Neutrophil (primary cell): ENCODE data around the gene AOPEP.

ENCODE experiments used
- H3K27ac ChIP-seq: fragments of 200-600 bp; sonication (generic); 2 replicates; pipeline ENCODE4 v1.5.1; 2016; ENCODE audit warnings: mild to moderate bottlenecking, moderate library complexity
- H3K27me3 ChIP-seq: fragments of 200-600 bp; sonication (generic); 2 replicates; pipeline ENCODE4 v1.6.0; 2016; ENCODE audit warnings: mild to moderate bottlenecking
- H3K36me3 ChIP-seq: fragments of 200-600 bp; sonication (generic); 2 replicates; pipeline ENCODE4 v1.5.1; 2017
- H3K4me1 ChIP-seq, 2 experiments: fragments of 200-600 bp in 1 of 2; sonication (generic) in 1 of 2; 1 replicate in 1 of 2; 2 replicates in 1 of 2; pipeline versions ENCODE4 v1.5.1 to v1.6.1; 2013 to 2016; ENCODE audit warnings: low read depth in 1 of 2, low read length in 1 of 2, mild to moderate bottlenecking in 1 of 2, moderate library complexity in 1 of 2; ENCODE audit not compliant: control insufficient read depth in 1 of 2, insufficient read depth in 1 of 2
- H3K4me3 ChIP-seq, 2 experiments: fragments of 200-600 bp in 1 of 2; sonication (generic) in 1 of 2; 1 replicate in 1 of 2; 2 replicates in 1 of 2; pipeline ENCODE4 v1.5.1; 2013 to 2016; ENCODE audit warnings: low read depth in 1 of 2, low read length in 1 of 2, mild to moderate bottlenecking in 1 of 2, moderate library complexity in 1 of 2
- H3K9me3 ChIP-seq: fragments of 200-600 bp; sonication (generic); 2 replicates; pipeline ENCODE4 v1.5.1; 2016
- TF ChIP-seq, protein P1 (sequence below): fragments of 200-600 bp; sonication (generic); IDR thresholded peaks from 2 replicates; pipeline ENCODE4 v1.5.1; 2016; ENCODE audit warnings: antibody characterized with exemption

The AOPEP gene, protein sequence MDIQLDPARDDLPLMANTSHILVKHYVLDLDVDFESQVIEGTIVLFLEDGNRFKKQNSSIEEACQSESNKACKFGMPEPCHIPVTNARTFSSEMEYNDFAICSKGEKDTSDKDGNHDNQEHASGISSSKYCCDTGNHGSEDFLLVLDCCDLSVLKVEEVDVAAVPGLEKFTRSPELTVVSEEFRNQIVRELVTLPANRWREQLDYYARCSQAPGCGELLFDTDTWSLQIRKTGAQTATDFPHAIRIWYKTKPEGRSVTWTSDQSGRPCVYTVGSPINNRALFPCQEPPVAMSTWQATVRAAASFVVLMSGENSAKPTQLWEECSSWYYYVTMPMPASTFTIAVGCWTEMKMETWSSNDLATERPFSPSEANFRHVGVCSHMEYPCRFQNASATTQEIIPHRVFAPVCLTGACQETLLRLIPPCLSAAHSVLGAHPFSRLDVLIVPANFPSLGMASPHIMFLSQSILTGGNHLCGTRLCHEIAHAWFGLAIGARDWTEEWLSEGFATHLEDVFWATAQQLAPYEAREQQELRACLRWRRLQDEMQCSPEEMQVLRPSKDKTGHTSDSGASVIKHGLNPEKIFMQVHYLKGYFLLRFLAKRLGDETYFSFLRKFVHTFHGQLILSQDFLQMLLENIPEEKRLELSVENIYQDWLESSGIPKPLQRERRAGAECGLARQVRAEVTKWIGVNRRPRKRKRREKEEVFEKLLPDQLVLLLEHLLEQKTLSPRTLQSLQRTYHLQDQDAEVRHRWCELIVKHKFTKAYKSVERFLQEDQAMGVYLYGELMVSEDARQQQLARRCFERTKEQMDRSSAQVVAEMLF

GRCh38 chr9:94726495-94727191 is at the start of gene AOPEP:
Gene AOPEP (plus strand): TSS chr9:94726699. CDS start chr9:94759784, 33,085 bp downstream.
- Histone ChIP-seq H3K4me1 (peaks cover 12% of the 10 kb centered on the region in 2 experiments), H3K9me3 (no peaks in the 10 kb centered on the region), H3K27me3 (no peaks in the 10 kb centered on the region), H3K36me3 (no peaks in the 10 kb centered on the region), H3K4me3 (peak within 1 kb of the TSS; percentile 71 to 88), H3K27ac (peak within 1 kb of the TSS; percentile 85)
- TF ChIP-seq, protein P1, sequence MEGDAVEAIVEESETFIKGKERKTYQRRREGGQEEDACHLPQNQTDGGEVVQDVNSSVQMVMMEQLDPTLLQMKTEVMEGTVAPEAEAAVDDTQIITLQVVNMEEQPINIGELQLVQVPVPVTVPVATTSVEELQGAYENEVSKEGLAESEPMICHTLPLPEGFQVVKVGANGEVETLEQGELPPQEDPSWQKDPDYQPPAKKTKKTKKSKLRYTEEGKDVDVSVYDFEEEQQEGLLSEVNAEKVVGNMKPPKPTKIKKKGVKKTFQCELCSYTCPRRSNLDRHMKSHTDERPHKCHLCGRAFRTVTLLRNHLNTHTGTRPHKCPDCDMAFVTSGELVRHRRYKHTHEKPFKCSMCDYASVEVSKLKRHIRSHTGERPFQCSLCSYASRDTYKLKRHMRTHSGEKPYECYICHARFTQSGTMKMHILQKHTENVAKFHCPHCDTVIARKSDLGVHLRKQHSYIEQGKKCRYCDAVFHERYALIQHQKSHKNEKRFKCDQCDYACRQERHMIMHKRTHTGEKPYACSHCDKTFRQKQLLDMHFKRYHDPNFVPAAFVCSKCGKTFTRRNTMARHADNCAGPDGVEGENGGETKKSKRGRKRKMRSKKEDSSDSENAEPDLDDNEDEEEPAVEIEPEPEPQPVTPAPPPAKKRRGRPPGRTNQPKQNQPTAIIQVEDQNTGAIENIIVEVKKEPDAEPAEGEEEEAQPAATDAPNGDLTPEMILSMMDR = peak; percentile 36

GRCh38 chr9:94677929-94678328 is 48.6 kb upstream of the AOPEP start:
- Histone ChIP-seq H3K4me1 (no peaks in the 10 kb centered on the region), H3K4me3 (no peak overlapping the region), H3K27ac (no peak overlapping the region), H3K36me3 (no peaks in the 10 kb centered on the region), H3K27me3 (peaks cover 17% of the 10 kb centered on the region), H3K9me3 (no peaks in the 10 kb centered on the region)
- TF ChIP-seq, protein P1 = no peak

GRCh38 chr9:94679587-94679986 is 46.9 kb upstream of the AOPEP start:
- no peak overlapping the region for H3K4me3 ChIP-seq
- TF ChIP-seq, protein P1 = no peak
- peaks cover 17% of the 10 kb centered on the region for H3K27me3 ChIP-seq
- H3K27ac ChIP-seq = no peak overlapping the region
- no peaks in the 10 kb centered on the region for H3K36me3 ChIP-seq
- no peaks in the 10 kb centered on the region for H3K9me3 ChIP-seq
- H3K4me1 ChIP-seq = no peaks in the 10 kb centered on the region

- H3K4me3 ChIP-seq = no peak overlapping the region
- no peaks in the 10 kb centered on the region for H3K36me3 ChIP-seq
- H3K4me1 ChIP-seq = no peaks in the 10 kb centered on the region
- TF ChIP-seq, protein P1 = no peak
- H3K27ac ChIP-seq = no peak overlapping the region
- peaks cover 21% of the 10 kb centered on the region for H3K27me3 ChIP-seq
- no peaks in the 10 kb centered on the region for H3K9me3 ChIP-seq
Measured at GRCh38 chr9:94680020-94680419, 46.5 kb upstream of the AOPEP start.

DNA sequence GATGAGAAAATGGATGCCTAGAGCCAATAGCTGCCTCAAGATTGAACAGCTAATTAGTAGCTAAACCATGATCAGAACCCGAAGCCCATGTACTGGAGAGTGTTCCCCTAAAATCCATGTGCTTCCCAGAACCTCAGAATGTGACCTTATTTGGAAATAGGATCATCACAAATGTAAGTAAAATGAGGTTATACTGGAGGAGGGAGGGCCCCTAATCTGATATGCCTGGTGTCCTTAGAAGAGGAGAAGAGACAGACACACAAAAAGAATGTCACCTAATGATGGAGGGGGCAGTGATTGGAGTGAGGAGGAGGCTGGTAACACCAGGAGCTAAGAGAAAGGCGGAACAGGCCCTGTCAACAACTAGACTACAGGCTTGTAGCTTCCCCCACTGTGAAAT is 45.9 kb upstream of the AOPEP start:
- H3K9me3 ChIP-seq = no peaks in the 10 kb centered on the region
- H3K27me3 ChIP-seq = peaks cover 26% of the 10 kb centered on the region
- H3K36me3 ChIP-seq = no peaks in the 10 kb centered on the region
- no peak overlapping the region for H3K27ac ChIP-seq
- no peaks in the 10 kb centered on the region for H3K4me1 ChIP-seq
- H3K4me3 ChIP-seq = no peak overlapping the region
- TF ChIP-seq, protein P1 = no peak
